Measurements from ENCODE around the gene SLBP.
"Not testable (repeated sequence)": the region's sequence is repeated elsewhere in the genome, so short reads cannot be mapped to it uniquely, and the experiment has no call there.

Gene SLBP

GRCh38 chr4:1708581-1708980 is 3.5 kb downstream of the SLBP start:
- DNase-seq, result no peak

- no peak for DNase-seq
These were observed 5.8 kb downstream of the SLBP start for GRCh38 chr4:1706358-1706757.

GRCh38 chr4:1705732-1706131 is 6.4 kb downstream of the SLBP start:
- DNase-seq, result no peak

- DNase-seq, result no peak
These were observed 8.3 kb downstream of the SLBP start for GRCh38 chr4:1703867-1704266.

GRCh38 chr4:1701671-1702070 is 10.4 kb downstream of the SLBP start:
- not testable (repeated sequence) for DNase-seq

GRCh38 chr4:1695913-1696312 is 16.2 kb downstream of the SLBP start:
- no peak for DNase-seq

GRCh38 chr4:1693131-1693896 is 18.8 kb downstream of the SLBP start:
- peak; percentile 84 for DNase-seq

GRCh38 chr4:1691737-1692373 is 20.3 kb downstream of the SLBP start:
- DNase-seq, result no peak

GRCh38 chr4:1690698-1691097 is 21.4 kb downstream of the SLBP start:
- DNase-seq, result no peak

- DNase-seq, result no peak
These were observed 25.6 kb downstream of the SLBP start for GRCh38 chr4:1686440-1687036.

GRCh38 chr4:1685235-1686150 is 26.6 kb downstream of the SLBP start:
- no peak for DNase-seq

- DNase-seq, result peak; percentile 99
These were observed 27.4 kb downstream of the SLBP start for GRCh38 chr4:1684506-1685234.

- DNase-seq, result peak; percentile 75
These were observed 28.2 kb downstream of the SLBP start, which contains the start of gene FAM53A for GRCh38 chr4:1683736-1684505. TSS of gene FAM53A (minus strand) at chr4:1684313. CDS start at chr4:1668741, 15,572 bp downstream.

GRCh38 chr4:1683261-1683735 is 28.8 kb downstream of the SLBP start:
- no peak for DNase-seq

GRCh38 chr4:1682860-1683259 is 29.3 kb downstream of the SLBP start:
- DNase-seq, result no peak

- DNase-seq, result no peak
These were observed 33.9 kb downstream of the SLBP start for GRCh38 chr4:1678244-1678643.

GRCh38 chr4:1676605-1677525 is 35.3 kb downstream of the SLBP start:
- no peak for DNase-seq

- no peak for DNase-seq
These were observed 36.3 kb downstream of the SLBP start for GRCh38 chr4:1675802-1676137.

- DNase-seq, result no peak
These were observed 36.9 kb downstream of the SLBP start for GRCh38 chr4:1675136-1675801.

GRCh38 chr4:1674682-1675081 is 37.4 kb downstream of the SLBP start:
- DNase-seq, result no peak
